Gastroesophageal sphincter (tissue), 4 donors: ENCODE results near the gene OR6B1. TPM values are rescaled to one million over a fixed set of nuclear protein-coding genes. Genes with fewer than 3 reads are reported as not detected.

Experiments
- ATAC-seq: fragments of 150-250 bp; one replicate; pipeline ENCODE4 v1.9.1; 2016; ENCODE audit warnings: mild to moderate bottlenecking, moderate library complexity
- H3K27ac ChIP-seq, 4 donors: fragments of 200-600 bp; sonication (generic) in 3 of 4; 1 replicate in 3 of 4; 2 replicates in 1 of 4; pipeline ENCODE4 v1.5.1; 2016 to 2019
- H3K27me3 ChIP-seq: fragments of 200-600 bp; sonication (generic); one replicate; pipeline ENCODE4 v1.5.1; 2019
- H3K36me3 ChIP-seq, 2 donors: fragments of 200-600 bp; sonication (generic); one replicate each; pipeline ENCODE4 v1.5.1; 2019; ENCODE audit warnings: control low read depth in 1 of 2
- H3K4me1 ChIP-seq, 3 donors: fragments of 200-600 bp; sonication (generic); 1 replicate in 2 of 3; 2 replicates in 1 of 3; pipeline ENCODE4 v1.5.1; 2016 to 2019; ENCODE audit warnings: control low read depth in 2 of 3
- H3K4me3 ChIP-seq, 2 donors: fragments of 200-600 bp; sonication (generic); one replicate each; pipeline ENCODE4 v1.5.1; 2019; ENCODE audit warnings: mild to moderate bottlenecking in 1 of 2, moderate library complexity in 1 of 2
- H3K9me3 ChIP-seq, 3 donors: fragments of 200-600 bp; sonication (generic); one replicate each; pipeline ENCODE4 v1.5.1; 2017 to 2019; ENCODE audit warnings: control low read depth in 2 of 3
- EP300 ChIP-seq: sonication (generic); formaldehyde crosslinking; IDR thresholded peaks from one replicate; pipeline ENCODE4 v1.6.1; 2017; ENCODE audit warnings: antibody characterized with exemption, mild to moderate bottlenecking
- POLR2A ChIP-seq, 2 donors: fragments of 450-650 bp; IDR thresholded peaks; one replicate each; pipeline ENCODE4 v1.6.1; 2017; ENCODE audit warnings: antibody characterized with exemption in 2 of 2, mild to moderate bottlenecking in 2 of 2, moderate library complexity in 1 of 2
- POLR2AphosphoS5 ChIP-seq: sonication (generic); formaldehyde crosslinking; IDR thresholded peaks from one replicate; pipeline ENCODE4 v1.6.1; 2017; ENCODE audit warnings: antibody characterized with exemption
- WGBS, 2 donors: methylation state at CpG; one replicate each; pipeline ENCODE4 v1.1.5; 2018; ENCODE audit warnings: low coverage in 1 of 2; 5-methylcytosine and 5-hydroxymethylcytosine counted together
- total RNA-seq, 4 donors: library from RNA; depleted of rRNA; stranded (reverse); fragments of >200 nt; gene quantifications; one replicate each; pipeline ENCODE4 v1.1.0, GENCODE V29; 2016
- TF ChIP-seq, protein P1 (sequence below), 4 experiments: fragments of 200-600 bp in 2 of 4; fragments of 450-650 bp in 2 of 4; sonication (generic) in 1 of 4; IDR thresholded peaks; one replicate each; pipeline ENCODE4 v1.5.1; 2017 to 2019; ENCODE audit warnings: antibody characterized with exemption in 4 of 4, mild to moderate bottlenecking in 2 of 4, moderate library complexity in 2 of 4

OR6B1 gene
- total RNA-seq, 4 donors from 2014 or later, result not detected

DNA sequence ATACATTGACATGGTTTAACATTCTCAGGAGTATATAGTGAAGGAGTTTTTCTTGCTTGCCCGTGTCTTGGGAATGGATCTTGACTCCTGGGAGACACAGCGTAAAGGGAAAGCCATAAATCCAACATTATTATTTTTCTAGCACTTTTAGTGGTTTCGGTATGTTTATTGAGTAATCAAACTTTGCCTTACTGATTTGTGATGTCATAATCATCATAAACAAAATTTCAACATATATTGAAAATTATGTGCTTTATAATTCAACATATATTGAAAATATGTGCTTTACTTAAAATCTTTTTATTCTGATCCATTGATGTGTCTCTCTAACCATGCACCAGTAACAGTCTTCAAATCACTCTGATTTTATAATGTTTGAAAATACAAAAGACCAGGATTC, 28.4 kb downstream of the OR6B1 start:
- 87 to 89% methylated on average over 3 of the region's 3 CpGs for WGBS, 2 donors
- Histone ChIP-seq H3K27me3 (no peaks in the 10 kb centered on the region), H3K4me3 (no peak overlapping the region), H3K4me1 (no peaks in the 10 kb centered on the region), H3K9me3 (no peaks in the 10 kb centered on the region), H3K36me3 (no peaks in the 10 kb centered on the region), H3K27ac (no peak overlapping the region)
- ATAC-seq, result no peak
- TF ChIP-seq, protein P1, sequence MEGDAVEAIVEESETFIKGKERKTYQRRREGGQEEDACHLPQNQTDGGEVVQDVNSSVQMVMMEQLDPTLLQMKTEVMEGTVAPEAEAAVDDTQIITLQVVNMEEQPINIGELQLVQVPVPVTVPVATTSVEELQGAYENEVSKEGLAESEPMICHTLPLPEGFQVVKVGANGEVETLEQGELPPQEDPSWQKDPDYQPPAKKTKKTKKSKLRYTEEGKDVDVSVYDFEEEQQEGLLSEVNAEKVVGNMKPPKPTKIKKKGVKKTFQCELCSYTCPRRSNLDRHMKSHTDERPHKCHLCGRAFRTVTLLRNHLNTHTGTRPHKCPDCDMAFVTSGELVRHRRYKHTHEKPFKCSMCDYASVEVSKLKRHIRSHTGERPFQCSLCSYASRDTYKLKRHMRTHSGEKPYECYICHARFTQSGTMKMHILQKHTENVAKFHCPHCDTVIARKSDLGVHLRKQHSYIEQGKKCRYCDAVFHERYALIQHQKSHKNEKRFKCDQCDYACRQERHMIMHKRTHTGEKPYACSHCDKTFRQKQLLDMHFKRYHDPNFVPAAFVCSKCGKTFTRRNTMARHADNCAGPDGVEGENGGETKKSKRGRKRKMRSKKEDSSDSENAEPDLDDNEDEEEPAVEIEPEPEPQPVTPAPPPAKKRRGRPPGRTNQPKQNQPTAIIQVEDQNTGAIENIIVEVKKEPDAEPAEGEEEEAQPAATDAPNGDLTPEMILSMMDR (IDR thresholded peaks at IDR 0.05), result no peak
- no peak for TF ChIP-seq POLR2AphosphoS5
- TF ChIP-seq EP300, result no peak
- no peak for TF ChIP-seq POLR2A (IDR thresholded peaks at IDR 0.05)

DNA sequence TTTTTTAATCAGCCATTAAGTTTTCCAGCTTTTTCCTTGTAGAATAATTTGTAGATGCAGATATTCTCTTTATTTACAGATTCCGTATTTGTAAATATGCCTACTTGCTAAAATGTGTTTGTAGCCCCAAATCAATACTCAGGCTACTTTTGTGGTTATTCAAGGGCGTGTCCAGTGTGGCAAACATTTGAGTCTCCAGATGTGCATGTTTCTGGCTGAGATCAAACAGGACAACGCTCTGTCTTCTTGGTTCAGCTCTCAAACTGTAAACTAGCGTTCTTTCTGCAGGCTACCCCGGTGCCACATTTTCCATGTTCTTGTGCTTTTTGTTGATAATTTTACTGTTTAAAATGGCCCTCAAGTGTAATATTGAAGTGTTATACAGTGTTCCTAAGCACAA, 32.4 kb downstream of the OR6B1 start:
- no peaks in the 10 kb centered on the region for H3K27me3 ChIP-seq
- H3K4me1 ChIP-seq, result no peaks in the 10 kb centered on the region
- no peaks in the 10 kb centered on the region for H3K36me3 ChIP-seq
- WGBS, 2 donors, result 81 to 90% methylated on average over 5 of the region's 5 CpGs
- ATAC-seq, result no peak
- no peak overlapping the region for H3K4me3 ChIP-seq
- no peak overlapping the region for H3K27ac ChIP-seq
- TF ChIP-seq POLR2AphosphoS5 (no peak), EP300 (no peak), POLR2A (IDR thresholded peaks at IDR 0.05) (no peak)
- TF ChIP-seq, protein P1 (IDR thresholded peaks at IDR 0.05), result no peak
- no peaks in the 10 kb centered on the region for H3K9me3 ChIP-seq

- no peak overlapping the region for H3K27ac ChIP-seq
- H3K27me3 ChIP-seq, result no peaks in the 10 kb centered on the region
- no peaks in the 10 kb centered on the region for H3K9me3 ChIP-seq
- ATAC-seq, result no peak
- TF ChIP-seq EP300 (no peak), POLR2A (IDR thresholded peaks at IDR 0.05) (no peak), POLR2AphosphoS5 (no peak)
- TF ChIP-seq, protein P1 (IDR thresholded peaks at IDR 0.05), result no peak
- H3K4me1 ChIP-seq, result no peaks in the 10 kb centered on the region
- WGBS, 2 donors, result 52 to 55% methylated on average over 1 of the region's 1 CpG
- no peak overlapping the region for H3K4me3 ChIP-seq
- no peaks in the 10 kb centered on the region for H3K36me3 ChIP-seq
Measured at GRCh38 chr7:144032985-144033709, 33.0 kb downstream of the OR6B1 start.

DNA sequence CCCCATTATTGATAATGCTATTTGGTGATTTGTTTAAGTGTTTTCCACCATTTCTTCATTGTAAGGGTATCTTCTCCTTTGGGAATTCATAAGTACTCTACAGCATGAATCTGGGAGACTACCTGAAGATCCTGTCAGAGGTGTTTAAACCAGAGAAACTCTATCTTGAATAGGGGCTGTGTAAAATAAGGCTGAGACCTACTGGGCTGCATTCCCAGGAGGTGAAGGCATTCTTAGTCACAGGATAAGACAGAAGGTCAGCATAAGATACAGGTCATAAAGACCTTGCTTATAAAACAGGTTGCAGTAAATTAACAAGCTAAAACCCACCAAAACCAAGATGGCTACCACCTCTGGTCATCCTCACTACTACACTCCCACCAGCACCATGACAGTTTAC, 35.3 kb downstream of the OR6B1 start:
- TF ChIP-seq, protein P1 (IDR thresholded peaks at IDR 0.05), result no peak
- no peak for TF ChIP-seq EP300
- no peak for TF ChIP-seq POLR2AphosphoS5
- TF ChIP-seq POLR2A (IDR thresholded peaks at IDR 0.05), result no peak
- no peak overlapping the region for H3K27ac ChIP-seq
- H3K36me3 ChIP-seq, result no peaks in the 10 kb centered on the region
- H3K4me3 ChIP-seq, result no peak overlapping the region
- H3K4me1 ChIP-seq, result no peaks in the 10 kb centered on the region
- H3K9me3 ChIP-seq, result no peaks in the 10 kb centered on the region
- no peak for ATAC-seq
- no peaks in the 10 kb centered on the region for H3K27me3 ChIP-seq

DNA sequence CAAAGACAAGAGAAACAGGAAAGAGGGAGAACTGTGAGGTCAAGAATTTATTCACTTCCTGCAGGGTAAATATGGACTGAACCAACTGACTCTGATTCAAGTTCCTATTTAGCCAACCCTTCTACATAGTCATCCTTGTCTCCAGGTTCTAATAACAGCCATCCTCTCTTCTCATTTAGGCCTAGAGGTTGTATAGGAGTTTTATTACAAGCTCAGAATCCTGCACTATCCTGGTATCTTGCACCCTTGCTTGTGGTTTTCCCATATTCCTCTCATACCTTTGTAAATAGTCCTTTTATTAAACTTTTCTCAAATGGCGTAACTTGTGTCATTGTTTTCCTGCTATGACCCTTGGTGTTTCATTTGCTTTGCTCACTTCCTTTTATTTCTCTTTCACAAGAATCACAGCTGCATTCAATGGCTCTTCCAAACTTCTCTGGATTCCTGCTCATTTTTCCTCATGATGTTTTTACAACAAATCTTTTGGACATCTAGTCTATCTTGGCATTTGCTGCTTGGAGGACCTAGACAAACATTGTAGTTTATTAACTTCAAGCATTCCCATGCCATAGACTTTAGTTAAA, 36.3 kb downstream of the OR6B1 start:
- WGBS, 2 donors, result 67 to 80% methylated on average over 1 of the region's 1 CpG
- no peaks in the 10 kb centered on the region for H3K36me3 ChIP-seq
- H3K27me3 ChIP-seq, result no peaks in the 10 kb centered on the region
- TF ChIP-seq POLR2AphosphoS5 (no peak), EP300 (no peak), POLR2A (IDR thresholded peaks at IDR 0.05) (no peak)
- TF ChIP-seq, protein P1 (IDR thresholded peaks at IDR 0.05), result no peak
- no peaks in the 10 kb centered on the region for H3K9me3 ChIP-seq
- no peaks in the 10 kb centered on the region for H3K4me1 ChIP-seq
- no peak overlapping the region for H3K4me3 ChIP-seq
- ATAC-seq, result no peak
- no peak overlapping the region for H3K27ac ChIP-seq
